GM21390 (cell line): ENCODE measurements around the gene SDK1.

Source experiments
- ATAC-seq: cut with Tn5 transposase; IDR thresholded peaks from one replicate; pipeline ENCODE4 v1.9.1; 2021; ENCODE audit not compliant: unreplicated experiment

Gene SDK1

DNA sequence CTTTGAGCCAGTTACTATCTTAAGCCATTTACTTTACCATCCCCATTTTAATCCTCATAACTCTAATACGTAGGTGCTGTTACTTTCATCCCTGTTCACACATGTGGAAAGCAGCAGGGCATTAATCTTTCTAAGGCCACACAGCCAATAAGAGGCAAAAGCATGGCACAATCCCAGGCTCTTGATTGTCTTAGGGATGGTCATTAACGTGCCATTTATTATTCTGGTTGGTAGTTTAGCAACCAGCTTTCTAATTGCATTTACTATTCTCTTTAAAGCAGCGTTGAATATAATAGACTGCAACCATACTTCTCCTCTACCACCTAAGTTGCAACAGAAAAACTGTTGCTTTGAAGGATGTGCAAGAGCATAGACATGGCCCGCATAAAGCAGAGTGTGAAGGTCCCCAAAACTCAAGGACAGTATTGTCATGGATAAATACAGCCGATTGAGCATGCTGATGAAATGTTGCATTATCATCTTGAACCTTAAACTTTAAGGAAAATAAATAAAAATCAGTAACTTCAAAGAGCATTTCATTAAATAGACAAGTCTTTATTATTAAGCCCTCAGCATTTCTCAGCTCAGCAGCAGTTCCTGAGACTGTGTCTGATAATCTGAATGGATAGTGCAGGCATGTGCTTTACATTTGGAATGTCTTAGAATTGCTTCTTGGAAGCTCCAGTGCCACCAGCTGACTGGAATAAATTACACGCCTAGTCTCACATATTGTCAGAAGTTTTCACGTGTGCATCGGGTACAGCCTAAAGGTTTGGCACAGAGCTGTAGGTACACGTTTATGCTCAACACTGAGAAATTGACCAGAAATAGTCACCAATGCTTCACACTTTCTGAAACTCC is 467.1 kb downstream of the SDK1 start:
- ATAC-seq: no peak

DNA sequence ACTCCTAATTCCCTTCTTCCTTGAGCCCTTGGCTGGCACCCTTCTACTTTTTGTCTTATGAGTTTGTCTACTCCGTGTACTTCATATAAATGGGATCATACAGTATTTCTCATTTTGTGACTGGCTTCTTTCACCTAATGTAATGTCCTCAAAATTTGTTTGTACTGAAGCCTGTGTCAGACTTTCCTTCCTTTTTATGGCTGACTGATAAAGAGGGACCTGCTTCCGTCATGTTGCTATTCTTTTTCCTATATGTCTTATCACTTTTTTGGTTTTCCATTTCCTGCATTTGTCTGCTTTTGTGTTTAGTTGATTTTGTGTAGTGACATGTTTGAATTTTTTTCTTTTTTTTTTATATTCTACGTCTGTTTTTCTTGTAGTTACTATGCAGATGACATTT is 470.9 kb downstream of the SDK1 start:
- no peak for ATAC-seq

DNA sequence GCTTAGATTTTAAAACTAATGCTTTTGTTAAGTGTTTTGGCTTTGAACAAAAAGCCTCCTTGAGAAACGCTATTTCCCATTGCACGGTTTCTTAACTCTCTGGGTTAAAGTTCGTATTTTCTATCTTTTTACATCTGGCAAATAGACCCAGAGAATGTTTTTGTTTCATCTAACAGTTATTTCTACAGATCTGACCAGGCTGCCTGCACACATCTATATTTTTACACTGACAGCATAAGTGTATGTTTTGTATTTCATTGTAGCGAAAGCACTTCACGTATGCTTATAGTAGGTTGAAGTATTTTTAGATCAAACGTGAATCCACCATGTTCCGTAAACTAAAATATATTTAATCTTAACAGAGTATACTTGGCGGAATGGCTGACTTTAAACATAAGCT is 477.3 kb downstream of the SDK1 start:
- no peak for ATAC-seq

DNA sequence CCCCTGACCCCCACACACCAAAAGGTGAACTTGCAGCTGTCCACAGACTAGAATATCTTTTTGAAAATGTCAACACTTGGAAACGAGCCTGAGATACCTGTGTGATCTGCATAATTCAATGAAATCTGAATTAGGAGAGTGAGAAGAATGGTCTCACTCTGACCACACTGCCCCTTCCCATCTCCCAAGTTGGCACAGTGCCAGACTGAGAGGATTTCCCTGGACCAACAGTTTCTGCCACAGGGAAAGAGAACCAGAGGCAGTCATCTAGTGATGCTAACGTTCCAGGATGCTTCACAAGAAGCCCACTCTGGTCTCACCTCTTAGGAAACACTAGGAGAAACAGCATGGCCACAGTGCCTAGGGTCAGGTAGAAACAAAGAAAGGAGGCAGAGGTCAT is 479.0 kb downstream of the SDK1 start:
- no peak for ATAC-seq

DNA sequence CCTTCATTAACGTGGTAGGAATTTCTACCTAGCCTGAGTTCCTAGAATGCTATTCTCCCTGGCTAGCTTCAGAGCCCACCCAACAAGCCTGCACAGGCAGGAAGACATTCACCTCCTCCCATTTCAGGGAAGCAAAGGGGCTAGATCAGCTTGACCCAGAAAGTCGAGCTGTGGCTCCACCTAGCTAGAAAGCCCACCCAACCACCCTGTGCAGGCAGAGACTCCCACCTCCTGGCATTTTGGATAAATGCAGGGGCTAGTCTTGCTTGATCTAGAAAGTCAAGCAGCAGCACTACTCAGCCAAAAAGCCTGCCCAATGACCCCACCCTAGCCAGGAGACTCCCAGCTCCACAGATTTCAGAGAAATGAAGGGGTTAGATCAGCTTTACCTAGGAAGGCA is 479.5 kb downstream of the SDK1 start:
- ATAC-seq: no peak

DNA sequence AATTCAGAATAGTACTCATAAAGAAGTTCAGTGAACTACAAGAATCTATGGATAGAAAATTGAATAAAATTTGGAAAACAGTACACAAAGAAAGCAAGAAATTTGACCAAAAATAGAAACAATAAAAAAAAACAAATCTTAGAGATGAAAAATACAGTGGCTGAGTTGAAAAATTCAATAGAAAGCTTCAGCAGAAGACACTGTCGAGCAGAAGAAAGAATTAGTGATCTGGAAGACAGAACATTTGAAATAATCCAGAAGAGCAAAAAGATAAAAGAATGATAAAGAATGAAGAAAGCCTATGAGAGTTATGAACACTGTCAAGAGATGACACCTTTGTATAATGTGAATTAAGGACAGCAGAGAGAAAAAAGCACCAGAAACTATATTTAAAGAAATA is 480.6 kb downstream of the SDK1 start:
- ATAC-seq: no peak

DNA sequence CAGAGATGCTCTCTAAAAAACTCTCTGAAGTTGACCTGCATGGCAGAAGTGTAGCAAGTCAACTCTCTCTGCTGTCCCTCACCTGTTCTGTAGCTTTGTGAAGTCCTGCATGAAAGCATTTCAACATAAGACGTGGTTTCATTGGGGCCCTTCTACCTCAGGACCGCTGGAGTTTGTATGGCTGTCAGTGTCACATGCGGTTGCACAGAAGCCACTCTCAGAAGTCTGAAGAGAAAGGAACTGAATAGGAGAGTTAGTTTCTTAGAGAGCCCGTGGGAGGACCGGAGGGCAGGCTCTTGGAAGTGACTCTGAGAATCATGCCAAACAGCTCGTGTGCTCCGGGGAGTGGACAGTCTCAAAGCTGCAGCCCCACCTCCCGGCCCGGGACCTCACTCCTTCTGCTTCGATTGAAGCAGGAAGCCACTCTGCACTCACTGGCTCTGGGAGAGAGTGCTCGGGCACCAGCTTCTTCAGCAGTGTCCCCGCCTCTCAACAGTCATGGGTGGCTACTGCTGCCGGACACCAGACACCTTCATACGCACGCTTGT is 486.7 kb downstream of the SDK1 start:
- ATAC-seq: no peak

DNA sequence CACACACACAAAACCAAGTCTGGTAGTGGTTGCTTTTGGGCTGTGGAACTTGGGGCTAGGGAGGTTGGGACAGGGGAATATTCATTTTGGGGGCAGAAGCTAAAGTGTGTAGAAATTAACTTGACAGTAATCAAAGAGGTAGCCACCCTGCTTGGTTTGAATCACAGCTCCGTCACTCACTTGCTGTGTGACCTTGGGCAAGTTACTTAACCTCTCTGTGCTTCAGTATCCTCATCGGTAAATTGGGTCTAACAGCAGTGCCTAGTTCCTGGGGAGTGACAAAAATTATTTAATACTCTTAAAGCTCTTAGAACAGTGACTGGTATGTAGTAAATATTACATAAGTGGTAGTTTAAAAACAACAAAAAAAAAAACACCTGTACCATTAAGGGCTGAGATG is 489.8 kb downstream of the SDK1 start:
- ATAC-seq: no peak

DNA sequence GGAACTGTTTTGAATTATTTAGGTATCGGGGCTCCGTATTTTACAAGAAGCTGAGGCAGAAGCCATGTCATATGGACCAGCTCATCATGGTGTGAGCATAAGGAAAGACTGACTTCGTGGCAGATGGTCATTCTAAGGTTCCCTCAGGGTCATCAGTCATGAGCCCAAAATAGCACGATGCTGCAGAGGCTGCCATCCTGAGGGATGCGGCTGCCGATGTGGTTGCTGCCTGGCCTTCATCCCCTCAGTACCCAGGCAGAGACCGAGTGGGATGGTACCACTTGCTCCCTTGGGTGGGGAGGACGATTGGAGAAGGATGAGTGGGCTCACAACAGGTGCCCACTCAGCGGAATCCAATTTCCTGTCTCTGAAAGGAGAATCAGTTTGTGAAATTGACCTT is 490.3 kb downstream of the SDK1 start:
- ATAC-seq: no peak

DNA sequence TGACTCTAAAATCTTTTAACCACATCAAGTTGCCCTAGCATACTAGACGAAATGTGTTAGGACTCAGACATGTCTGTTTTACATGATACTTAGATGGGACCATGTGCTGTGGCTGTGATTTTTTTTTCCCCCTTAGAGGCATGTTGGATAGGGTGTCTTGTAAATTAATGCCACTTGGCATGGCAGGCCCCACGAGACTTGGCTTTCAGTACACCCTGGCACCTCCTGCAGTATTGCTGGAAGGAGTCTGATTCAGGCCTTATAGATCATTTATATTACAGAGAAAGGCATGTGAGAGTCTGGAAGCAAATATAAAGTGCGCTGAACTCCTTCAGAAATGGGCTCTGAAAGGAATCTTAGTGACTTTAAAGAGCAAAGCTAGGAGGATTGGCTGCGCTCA is 494.1 kb downstream of the SDK1 start:
- no peak for ATAC-seq

DNA sequence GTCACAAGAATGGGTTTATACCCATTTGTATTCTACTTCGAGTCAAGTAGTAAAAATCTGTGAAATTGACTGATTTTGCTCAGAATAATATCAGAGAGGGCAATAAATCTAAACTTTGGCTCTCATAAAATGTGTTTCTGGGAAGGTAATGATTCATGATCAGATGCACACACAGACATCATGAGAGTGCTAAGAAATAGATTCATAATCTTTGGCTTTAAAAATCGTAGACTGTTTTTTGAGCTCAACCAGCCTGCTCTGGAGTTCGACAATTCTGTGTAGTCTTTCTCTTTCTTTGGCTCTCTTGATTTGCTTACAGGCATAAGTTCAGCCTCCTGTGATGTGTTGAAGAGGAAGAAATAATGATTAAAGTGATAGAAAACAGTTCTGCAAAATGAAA is 494.7 kb downstream of the SDK1 start:
- ATAC-seq: no peak

DNA sequence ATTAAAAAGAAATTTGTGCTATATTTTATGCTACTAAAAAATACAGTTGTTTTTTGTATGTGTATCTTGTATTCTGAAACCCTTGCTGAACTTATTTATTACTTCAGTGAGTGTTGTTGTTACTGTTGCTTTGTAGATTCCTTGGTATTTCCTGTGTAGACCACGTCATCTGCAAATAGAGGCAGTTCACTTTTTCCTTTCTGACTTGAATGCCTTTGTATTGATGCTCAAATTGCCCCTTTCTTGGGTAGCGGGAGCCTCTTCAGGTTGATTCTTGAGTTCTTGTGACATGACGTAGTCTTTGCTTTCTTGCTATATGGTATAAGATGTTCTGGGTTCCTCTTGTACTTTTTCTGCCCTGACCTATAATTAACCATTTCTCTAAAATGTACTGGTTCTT is 504.1 kb downstream of the SDK1 start:
- ATAC-seq: no peak

DNA sequence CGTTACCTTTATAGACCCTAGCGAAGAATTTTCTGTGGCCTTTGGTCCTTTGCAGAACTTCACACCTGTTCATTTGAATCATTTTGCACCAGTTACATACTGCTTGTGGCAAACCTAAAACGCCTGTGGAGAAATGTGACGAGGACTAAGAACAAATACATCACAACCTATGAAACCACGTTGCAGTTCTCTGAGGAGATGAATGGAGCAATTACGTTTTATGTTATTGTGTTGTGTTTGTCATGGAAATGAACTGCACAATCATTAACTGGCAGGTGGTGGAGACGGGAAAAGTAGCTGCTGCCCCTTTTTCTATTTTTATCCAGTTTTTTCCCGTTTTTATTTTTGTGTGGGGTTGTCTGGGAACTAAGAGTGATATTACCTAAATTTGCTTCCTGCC is 505.5 kb downstream of the SDK1 start:
- no peak for ATAC-seq

DNA sequence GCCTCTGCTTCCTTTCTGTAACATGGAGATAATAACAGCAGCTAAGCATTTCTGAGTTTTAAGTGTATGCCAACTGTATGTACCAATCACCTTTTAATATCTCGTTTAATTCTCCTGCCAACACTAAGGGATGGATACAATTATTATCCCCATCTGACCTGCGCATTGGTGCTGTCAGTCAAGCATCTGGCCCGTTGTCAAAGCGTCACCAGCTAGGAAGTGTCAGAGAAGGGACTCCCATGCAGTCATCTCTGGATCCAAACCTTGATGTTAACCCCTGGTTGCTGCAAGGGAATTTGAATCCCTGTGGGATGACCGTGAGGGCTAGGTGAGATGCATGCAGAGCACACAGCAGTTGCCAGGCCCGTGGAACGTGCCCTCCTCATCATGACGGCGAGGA is 506.8 kb downstream of the SDK1 start:
- no peak for ATAC-seq

DNA sequence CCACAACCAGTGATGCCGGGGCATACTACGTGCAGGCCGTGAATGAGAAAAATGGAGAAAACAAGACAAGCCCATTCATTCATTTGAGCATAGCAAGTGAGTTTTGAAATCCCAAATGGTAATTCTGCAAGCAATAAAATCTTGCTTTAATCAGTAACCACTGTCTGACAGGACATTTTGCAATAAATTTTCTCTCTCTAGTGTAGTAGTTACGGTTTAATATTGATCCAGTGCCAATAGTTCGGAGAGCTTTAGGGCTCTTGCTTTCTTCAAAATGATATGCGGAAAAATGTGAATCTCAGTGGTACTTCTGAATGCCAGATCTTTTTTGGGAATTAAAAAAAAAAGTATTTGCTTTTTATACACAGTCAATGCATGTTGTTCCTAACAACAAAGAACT is 520.4 kb downstream of the SDK1 start:
- no peak for ATAC-seq

DNA sequence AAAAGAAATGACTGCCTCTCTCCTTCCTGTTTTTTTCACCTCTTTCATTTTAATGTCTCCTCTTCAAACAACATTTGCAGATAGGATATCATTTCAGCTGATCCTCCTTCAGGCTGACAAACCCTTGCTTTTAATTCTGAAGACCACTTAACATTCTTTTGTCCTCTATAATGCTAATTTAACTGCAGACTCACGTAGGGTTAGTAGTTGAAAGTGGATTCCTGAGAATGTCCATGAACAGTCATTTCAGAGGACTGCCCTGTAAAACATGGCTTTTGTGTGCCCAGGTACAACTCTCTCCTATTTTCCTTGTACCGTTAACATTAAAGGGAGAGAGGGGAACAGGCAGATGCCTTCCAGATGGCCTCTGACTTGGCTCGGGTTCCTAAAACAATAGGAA is 524.4 kb downstream of the SDK1 start:
- ATAC-seq: no peak

DNA sequence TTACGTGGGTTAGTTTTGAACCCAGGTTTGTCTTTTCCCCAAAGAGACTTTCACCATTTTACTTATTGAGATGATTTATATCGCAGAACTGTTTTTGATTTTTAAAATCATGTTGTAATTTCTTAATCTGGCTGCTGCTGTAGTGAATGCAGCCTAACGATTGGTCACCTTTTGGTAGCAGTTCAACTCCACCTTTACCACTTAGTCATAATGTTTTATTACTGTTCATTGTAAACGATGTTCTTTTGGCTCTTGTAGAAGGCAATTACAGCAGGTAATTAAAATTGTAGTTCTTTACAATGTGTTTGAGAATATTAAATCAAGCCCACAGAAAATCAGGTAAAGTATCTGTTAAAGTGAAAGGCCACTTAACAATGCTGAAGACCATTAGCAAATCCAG is 531.1 kb downstream of the SDK1 start:
- no peak for ATAC-seq

DNA sequence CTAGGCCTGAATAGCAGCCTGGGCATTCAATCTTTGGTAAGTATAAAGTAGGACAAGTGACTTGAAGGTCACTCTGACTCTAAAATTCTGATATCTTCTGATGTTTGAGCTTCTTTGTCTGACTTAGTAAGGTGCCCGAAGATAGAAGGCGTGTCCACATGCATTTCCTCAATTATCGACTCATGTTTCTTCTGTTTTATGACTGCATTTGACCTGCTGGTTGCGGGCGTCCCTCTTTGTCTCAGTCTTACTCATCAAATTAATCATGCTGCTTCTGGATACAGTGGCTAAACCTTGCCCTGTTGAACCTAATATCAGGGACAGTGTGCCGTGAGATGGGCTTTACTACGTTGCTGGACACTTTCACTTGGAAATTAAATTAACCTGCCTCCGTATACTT is 534.1 kb downstream of the SDK1 start:
- ATAC-seq: no peak

DNA sequence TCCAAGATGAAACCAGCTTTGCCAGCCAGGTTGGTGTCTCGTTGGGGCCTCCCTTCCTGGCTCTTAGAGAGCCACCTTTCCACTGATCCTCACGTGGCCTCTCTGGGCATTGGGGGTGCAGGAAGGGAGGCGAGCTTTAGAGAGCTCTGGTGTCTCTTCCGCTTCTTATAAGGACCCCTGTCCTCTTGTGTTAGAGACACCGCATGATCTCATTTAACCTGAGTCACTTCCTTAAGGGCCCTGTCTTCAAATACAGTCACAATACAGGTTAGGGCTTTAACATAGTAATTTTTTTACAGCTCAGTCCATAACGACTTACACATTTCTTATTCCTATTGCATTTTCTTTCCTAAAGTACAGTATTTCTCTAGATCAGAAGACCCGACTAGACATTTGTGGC is 535.8 kb downstream of the SDK1 start:
- no peak for ATAC-seq

DNA sequence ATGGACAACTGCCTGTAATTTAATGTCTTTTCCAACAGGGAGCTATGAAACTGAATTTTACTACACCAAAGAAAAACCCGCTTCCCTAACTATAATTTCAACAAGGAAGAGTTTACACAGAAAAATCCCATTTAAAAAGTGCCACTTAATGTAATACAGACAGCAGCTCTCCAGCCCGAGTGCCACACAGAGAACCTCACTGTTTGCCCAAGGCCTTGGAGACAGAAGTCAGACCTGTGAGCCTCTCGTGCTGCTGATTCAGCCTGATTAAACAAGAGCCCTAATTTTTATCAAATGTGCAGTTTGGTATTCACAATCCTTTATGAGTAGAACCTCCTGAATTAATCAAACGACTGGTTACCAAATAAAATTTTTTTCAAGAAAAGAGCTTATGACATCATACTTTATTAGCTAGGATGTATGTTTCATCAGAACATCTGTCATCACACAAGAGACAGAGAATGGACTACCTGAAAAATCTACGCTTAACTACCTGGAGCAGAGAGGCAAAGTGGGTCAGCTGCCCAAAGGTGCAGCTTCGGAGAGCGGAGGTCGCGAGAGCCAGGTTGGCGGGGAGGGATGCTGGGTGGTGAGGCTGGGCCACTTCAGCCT is 543.6 kb downstream of the SDK1 start:
- ATAC-seq: no peak

DNA sequence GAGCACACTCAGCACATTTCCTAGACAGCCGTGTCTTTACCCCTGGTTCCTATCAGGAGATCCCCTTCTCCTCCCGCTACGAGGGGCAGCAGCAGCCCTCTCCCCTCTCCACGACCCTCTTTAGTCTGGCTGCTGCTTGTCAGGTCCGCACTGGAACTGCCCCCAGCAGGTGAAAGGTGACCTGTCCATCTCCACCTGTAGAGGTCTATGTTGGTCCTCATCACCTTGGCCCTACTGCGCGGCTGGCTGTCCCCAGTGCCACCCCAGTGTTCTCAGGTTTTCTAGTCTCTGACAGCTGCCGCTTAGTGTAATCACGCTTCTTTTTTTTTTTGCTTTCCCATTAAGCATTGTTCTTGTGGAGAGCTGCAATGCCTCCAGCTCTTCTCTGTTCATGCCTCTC is 545.7 kb downstream of the SDK1 start:
- ATAC-seq: no peak

DNA sequence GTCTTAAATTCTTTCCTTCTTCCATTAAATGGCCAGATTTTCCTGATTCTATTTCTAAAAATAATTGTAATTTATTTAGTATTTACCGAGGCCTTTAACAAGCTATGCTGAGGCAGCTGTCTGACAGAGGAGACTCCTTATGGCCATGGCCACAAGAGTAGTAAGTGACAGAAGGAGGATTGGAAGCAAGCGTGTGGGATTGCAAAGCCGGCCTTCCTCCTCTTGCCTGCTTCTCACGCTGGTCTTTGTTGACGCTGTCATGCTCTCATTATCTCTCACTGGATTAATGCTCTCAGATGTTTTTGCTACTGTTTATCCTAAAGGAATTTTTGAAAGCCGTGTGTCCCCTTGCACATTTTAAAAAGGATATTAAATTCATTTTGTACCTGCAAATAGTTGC is 546.3 kb downstream of the SDK1 start:
- no peak for ATAC-seq

DNA sequence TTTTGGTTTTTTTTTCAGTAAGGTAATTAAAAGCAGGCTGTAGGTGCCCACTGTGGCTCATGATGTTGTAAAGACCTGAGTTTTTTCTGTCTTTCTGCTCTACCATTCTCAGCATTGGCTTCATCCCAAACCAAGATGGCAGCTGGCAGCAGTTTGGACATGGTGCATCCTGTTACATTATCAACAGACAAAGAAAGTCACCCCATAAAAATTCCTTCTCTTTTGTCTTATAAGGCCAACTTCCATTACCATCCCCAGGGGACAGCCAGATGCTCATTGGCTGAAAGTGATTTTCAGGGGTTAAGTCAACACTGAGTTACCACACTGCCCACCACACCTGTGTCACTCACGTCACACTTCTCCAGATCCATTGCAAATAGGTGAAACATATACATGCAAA is 558.4 kb downstream of the SDK1 start:
- ATAC-seq: no peak
